Loucy (cell line): ENCODE results near the gene IGF2BP3.
"Not testable (repeated sequence)": the region's sequence is repeated elsewhere in the genome, so short reads cannot be mapped to it uniquely, and the experiment has no call there.

Source experiments
- H2AFZ ChIP-seq: fragments of 200-600 bp; sonication (generic); 2 replicates; pipeline ENCODE4 v1.6.0; 2016; ENCODE audit warnings: antibody characterized with exemption, mild to moderate bottlenecking, low read length, moderate library complexity
- H3F3A ChIP-seq: fragments of 200-600 bp; 2 replicates; pipeline ENCODE4 v1.6.0; 2016; ENCODE audit warnings: antibody characterized with exemption, low read depth, mild to moderate bottlenecking
- H3K27me3 ChIP-seq: fragments of 200-600 bp; sonication (generic); 2 replicates; pipeline ENCODE4 v1.6.1; 2014; ENCODE audit warnings: low read length, mild to moderate bottlenecking; ENCODE audit not compliant: insufficient read depth, poor library complexity, severe bottlenecking
- H3K36me3 ChIP-seq: fragments of 200-600 bp; sonication (generic); 2 replicates; pipeline ENCODE4 v1.6.1; 2016; ENCODE audit warnings: low read length; ENCODE audit not compliant: insufficient read depth
- H3K4me1 ChIP-seq: fragments of 200-600 bp; sonication (generic); 2 replicates; pipeline ENCODE4 v1.5.1; 2014; ENCODE audit warnings: low read length, mild to moderate bottlenecking; ENCODE audit not compliant: insufficient read depth, poor library complexity, severe bottlenecking
- H3K4me2 ChIP-seq: fragments of 200-600 bp; sonication (generic); 2 replicates; pipeline ENCODE4 v1.6.0; 2014; ENCODE audit warnings: antibody characterized with exemption, low read length, low read depth, mild to moderate bottlenecking; ENCODE audit not compliant: poor library complexity, severe bottlenecking
- H3K4me3 ChIP-seq: fragments of 200-600 bp; sonication (generic); 2 replicates; pipeline ENCODE4 v1.5.1; 2014; ENCODE audit warnings: low read length, mild to moderate bottlenecking, mixed read lengths; ENCODE audit not compliant: poor library complexity, severe bottlenecking
- H3K79me2 ChIP-seq: fragments of 200-600 bp; sonication (generic); 2 replicates; pipeline ENCODE4 v1.6.1; 2014; ENCODE audit warnings: low read length; ENCODE audit not compliant: insufficient read depth
- H3K9ac ChIP-seq: fragments of 200-600 bp; sonication (generic); 2 replicates; pipeline ENCODE4 v1.6.0; 2014; ENCODE audit warnings: mild to moderate bottlenecking, low read depth, low read length, moderate library complexity; ENCODE audit not compliant: poor library complexity, severe bottlenecking
- H3K9me2 ChIP-seq: fragments of 200-600 bp; sonication (generic); replicated peaks from 2 replicates; pipeline ENCODE4 v1.6.1; 2016; ENCODE audit warnings: low read depth, low read length, mixed read lengths
- H3K9me3 ChIP-seq: fragments of 200-600 bp; sonication (generic); 2 replicates; pipeline ENCODE4 v1.6.1; 2014; ENCODE audit warnings: mild to moderate bottlenecking, antibody characterized with exemption, low read length, low read depth; ENCODE audit not compliant: insufficient read depth
- H4K20me1 ChIP-seq: fragments of 200-600 bp; sonication (generic); 2 replicates; pipeline ENCODE4 v1.6.0; 2014; ENCODE audit warnings: antibody characterized with exemption, low read length, mild to moderate bottlenecking; ENCODE audit not compliant: insufficient read depth, poor library complexity, severe bottlenecking
- CTCF ChIP-seq: fragments of 200-600 bp; sonication (generic); conservative IDR thresholded peaks from 2 replicates; pipeline ENCODE4 v1.5.1; 2014; ENCODE audit warnings: mild to moderate bottlenecking, antibody characterized with exemption, low read length
- EZH2phosphoT487 ChIP-seq: fragments of 200-600 bp; IDR thresholded peaks from 2 replicates; pipeline ENCODE4 v1.6.1; 2018; ENCODE audit warnings: antibody characterized with exemption, mild to moderate bottlenecking, moderate library complexity, borderline replicate concordance

The IGF2BP3 gene

DNA sequence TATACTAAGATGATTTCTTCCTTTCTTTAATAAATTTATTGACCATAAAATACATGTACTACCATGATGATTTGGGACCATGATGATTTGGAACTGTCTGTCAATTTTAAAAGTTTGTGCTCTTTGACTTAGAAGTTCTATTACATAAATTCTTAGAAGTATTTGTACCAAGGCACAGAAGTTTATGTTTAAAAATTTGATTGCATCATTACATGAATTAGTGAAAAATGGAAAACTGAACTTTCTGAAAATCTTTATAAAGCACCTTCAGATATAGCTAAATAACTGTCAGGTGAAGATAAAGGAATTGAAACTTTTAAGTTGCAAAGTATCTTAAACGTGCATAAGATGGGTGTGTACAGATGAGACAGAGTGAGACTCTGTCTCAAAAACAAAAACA lies 139.2 kb downstream of the IGF2BP3 start:
- no peaks in the 10 kb centered on the region for H3K9me3 ChIP-seq
- H3K27me3 ChIP-seq: no peaks in the 10 kb centered on the region
- H2AFZ ChIP-seq: no peak overlapping the region
- H3F3A ChIP-seq: no peaks in the 10 kb centered on the region
- no peaks in the 10 kb centered on the region for H3K36me3 ChIP-seq
- no peaks in the 10 kb centered on the region for H3K79me2 ChIP-seq
- H3K9ac ChIP-seq: no peak overlapping the region
- no peak overlapping the region for H3K4me2 ChIP-seq
- H3K9me2 ChIP-seq: no peaks in the 10 kb centered on the region
- no peaks in the 10 kb centered on the region for H4K20me1 ChIP-seq
- H3K4me1 ChIP-seq: no peaks in the 10 kb centered on the region
- no peak overlapping the region for H3K4me3 ChIP-seq
- TF ChIP-seq EZH2phosphoT487 (no peak), CTCF (no peak)

GRCh38 chr7:23315366-23315765 lies 154.9 kb downstream of the IGF2BP3 start:
- H3K9me3 ChIP-seq: no peaks in the 10 kb centered on the region
- no peaks in the 10 kb centered on the region for H3K9me2 ChIP-seq
- H4K20me1 ChIP-seq: no peaks in the 10 kb centered on the region
- no peak overlapping the region for H2AFZ ChIP-seq
- H3K36me3 ChIP-seq: peaks cover 5% of the 10 kb centered on the region; the same call in 1 of the 2 replicates
- peaks cover 11% of the 10 kb centered on the region for H3K4me1 ChIP-seq
- no peaks in the 10 kb centered on the region for H3F3A ChIP-seq
- H3K4me3 ChIP-seq: no peak overlapping the region
- H3K9ac ChIP-seq: no peak overlapping the region
- H3K27me3 ChIP-seq: no peaks in the 10 kb centered on the region
- H3K4me2 ChIP-seq: no peak overlapping the region
- no peaks in the 10 kb centered on the region for H3K79me2 ChIP-seq
- TF ChIP-seq EZH2phosphoT487 (no peak), CTCF (no peak)

DNA sequence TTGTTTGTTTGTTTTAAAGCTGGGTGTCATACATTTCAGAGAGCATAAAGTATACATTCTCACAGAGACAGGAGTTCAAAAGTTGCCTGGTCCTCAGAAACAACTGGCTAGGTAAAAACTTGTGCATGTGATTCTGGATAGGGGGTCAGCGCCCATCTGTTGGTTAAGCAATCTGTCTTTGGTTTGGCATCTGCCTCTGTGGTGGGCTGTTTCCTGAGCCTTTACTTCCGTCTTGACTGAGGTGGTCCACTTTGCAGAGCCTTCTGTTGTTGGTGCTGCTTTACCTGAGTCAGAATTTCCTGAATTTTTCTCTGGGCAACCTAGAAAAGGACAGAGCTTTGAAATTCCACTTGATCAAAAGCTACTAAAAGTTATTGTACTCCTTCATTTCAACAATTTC lies 158.2 kb downstream of the IGF2BP3 start:
- H3K79me2 ChIP-seq, H3K27me3 ChIP-seq, H3K9me3 ChIP-seq, H3K4me3 ChIP-seq, H3F3A ChIP-seq, H4K20me1 ChIP-seq, H3K4me2 ChIP-seq, H2AFZ ChIP-seq, H3K9ac ChIP-seq, H3K9me2 ChIP-seq: not testable (repeated sequence)
- Histone ChIP-seq H3K36me3 (peaks cover 29% of the 10 kb centered on the region), H3K4me1 (peaks cover 11% of the 10 kb centered on the region)

DNA sequence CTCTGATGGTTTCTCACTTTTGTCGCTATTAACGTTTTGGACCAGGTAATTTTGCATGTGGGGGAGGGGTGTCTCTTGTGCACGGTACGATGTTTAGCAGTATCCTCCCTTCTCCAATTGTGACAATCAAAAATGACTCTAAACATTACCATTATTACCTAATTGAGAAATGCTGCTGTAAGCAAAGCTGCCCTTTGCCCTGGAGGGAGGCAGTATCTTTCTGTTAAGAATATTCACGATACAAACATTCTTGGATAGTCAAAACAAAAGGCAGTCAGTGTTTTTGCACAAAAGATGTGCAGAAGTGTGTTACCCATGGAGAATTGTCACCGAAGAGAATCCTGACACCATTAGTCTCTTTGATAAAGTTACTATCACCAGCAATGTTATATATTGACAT lies 161.5 kb downstream of the IGF2BP3 start:
- Histone ChIP-seq H3K79me2 (peaks cover 41% of the 10 kb centered on the region), H2AFZ (no peak overlapping the region), H3K4me3 (no peak overlapping the region), H3K27me3 (no peaks in the 10 kb centered on the region), H3K4me1 (peaks cover 31% of the 10 kb centered on the region), H3K4me2 (no peak overlapping the region), H3K9me3 (no peaks in the 10 kb centered on the region; the same call in 1 of the 2 replicates), H3K36me3 (peaks cover 29% of the 10 kb centered on the region), H3K9ac (no peak overlapping the region), H3K9me2 (no peaks in the 10 kb centered on the region), H3F3A (no peaks in the 10 kb centered on the region), H4K20me1 (peaks cover 16% of the 10 kb centered on the region)
- TF ChIP-seq EZH2phosphoT487: no peak
